PFSK-1 (cell line): ENCODE results near the gene GNAO1.

Source experiments
- FOXP2 ChIP-seq: optimal IDR thresholded peaks from 2 replicates; pipeline ENCODE3; 2011; ENCODE audit warnings: borderline replicate concordance, control low read depth, inconsistent platforms; ENCODE audit not compliant: insufficient read depth; ENCODE audit errors: extremely low read length, extremely low read depth
- POLR2AphosphoS5 ChIP-seq: IDR thresholded peaks from 2 replicates; pipeline ENCODE4 v1.6.1; 2012; ENCODE audit warnings: low read depth, mild to moderate bottlenecking, control low read depth, low read length, moderate library complexity
- SIN3A ChIP-seq: IDR thresholded peaks from 2 replicates; pipeline ENCODE4 v1.6.1; 2012; ENCODE audit warnings: mild to moderate bottlenecking, low read length, moderate library complexity, borderline replicate concordance; ENCODE audit not compliant: insufficient read depth
- TAF1 ChIP-seq: IDR thresholded peaks from 2 replicates; pipeline ENCODE4 v1.6.1; 2012; ENCODE audit warnings: low read length, control low read depth, borderline replicate concordance; ENCODE audit not compliant: insufficient read depth

- TF ChIP-seq POLR2AphosphoS5 (no peak), SIN3A (no peak), TAF1 (no peak), FOXP2 (no peak)
These were observed 78.0 kb downstream of the GNAO1 start for GRCh38 chr16:56269281-56269680.
